Activated T-cell treated with anti-CD3 and anti-CD28 coated beads for 48 hours (primary cell): ENCODE measurements around the gene BIRC5.
"Not testable (repeated sequence)": the region's sequence is repeated elsewhere in the genome, so short reads cannot be mapped to it uniquely, and the experiment has no call there.

Experiments
- DNase-seq: peaks from one replicate; pipeline ENCODE4 v3.0.0-alpha.2; 2020; ENCODE audit warnings: low read depth

The BIRC5 gene

DNA sequence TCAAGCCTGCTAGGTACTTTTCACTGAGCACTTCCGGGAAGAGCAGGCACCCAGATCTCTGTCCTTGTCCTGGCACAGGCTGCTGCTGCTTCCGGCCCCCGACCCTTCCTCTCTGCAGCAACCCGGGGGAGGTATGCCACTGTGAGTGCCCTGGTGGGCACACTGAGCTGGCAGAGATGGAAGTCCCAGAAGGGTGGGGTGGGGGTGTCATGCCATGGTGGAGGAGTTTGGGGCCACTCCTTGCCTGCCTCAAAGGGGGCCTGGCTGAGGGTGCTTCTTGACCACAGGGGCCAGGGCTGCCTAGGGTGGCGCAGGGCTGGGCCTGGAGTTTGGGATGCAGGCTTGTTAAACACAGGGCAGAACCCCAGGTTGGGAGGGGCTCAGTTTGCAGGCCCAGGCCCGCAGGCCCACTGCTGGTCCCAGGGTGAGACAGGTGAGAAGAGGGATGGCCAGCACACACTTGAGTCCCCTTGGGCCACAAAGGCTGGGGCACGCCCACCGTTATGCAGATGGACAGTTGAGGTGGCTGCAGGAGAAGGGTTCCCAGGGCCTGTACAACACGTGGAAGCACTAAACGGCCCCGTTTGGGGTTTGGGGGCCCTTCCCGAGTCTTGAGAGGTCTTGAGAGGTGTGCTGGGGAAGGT, 26.1 kb downstream of the BIRC5 start:
- no peak for DNase-seq

DNA sequence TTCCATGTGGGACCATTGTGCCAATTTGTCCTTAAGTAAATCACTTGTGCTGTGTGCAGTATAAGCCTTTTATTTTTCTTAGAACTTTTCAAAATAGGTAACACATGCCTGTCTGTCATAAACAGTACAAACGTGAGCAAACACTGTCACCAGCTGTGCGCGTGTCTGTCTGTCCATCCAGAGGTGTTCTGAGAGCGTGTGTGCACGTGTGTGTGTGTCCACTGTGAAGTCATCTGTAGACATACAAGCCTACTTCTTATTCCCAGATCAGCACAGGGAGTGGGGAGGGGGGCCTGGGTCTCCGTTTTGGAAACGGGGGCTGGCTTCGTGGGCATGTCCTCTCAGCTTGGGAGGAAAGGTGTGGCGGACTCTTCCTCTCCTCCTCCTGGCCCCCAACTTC, 26.8 kb downstream of the BIRC5 start:
- DNase-seq: no peak

DNA sequence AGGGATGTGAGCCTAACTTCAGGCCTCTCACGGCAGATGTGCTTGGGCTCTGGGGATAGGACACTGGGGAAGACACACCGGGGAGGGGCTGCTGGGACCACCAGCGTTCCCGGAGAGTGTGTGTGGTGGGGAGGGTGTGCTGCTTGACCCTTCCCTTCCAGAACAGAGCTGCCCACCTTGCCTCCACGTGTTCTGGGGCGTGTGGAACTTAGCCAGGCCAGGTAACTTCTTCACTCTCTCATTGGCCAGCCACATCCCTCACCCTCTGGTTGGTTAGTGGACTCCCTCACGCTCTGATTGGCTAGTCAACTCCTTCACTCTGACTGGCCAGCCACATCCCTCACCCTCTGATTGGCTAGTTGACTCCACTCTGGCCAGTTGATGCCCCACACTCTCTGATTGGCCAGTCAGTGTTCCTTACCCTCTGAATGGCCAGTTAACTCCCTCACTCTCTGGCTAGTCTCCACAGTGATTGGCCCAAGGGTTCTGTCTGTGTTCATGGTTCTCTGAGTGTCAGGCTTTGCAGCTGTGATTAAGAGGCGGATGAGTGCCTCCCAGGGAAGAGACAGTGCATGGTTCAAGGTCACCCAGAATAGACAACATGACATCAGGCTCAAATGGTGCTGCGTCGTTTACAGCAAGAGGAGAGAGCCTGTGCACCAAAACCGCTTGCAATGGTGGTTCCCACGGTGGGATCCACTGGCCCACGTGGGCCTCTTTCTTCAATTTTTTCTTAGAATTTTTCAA, 27.4 kb downstream of the BIRC5 start:
- DNase-seq: no peak

DNA sequence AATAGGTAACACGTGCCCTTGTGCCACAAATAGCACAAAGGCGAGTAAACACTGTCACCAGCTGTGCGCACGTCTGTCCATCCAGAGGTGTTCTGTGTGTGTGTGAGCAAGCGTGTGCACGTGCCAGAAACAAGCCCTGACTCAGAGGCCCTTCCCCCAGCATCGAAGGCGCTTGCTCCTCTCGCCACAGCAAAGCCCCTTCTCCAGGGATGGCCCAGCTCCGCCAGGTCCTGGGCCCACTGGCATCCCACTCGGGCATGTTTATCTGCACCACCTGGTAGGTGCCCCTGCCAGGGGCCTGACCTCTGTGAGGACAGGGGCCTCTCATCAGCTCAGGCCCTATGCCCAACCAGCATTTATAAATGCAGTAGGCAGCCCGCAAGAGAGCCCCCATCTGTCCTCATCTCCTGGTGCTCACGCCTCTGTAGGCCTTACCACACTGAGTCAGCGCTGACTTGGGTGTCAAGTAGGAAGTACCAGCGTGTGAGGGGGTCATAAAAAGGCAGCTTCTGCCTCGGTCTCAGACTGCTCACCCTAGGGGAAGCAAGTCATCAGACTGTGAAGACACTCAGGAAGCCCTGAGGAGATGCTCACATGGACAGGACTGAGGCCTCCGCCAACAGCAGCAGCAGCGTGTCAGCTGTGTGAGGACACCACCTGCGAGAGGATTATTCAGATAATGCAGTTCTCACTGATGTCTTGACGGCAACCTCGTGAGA, 28.1 kb downstream of the BIRC5 start:
- DNase-seq: no peak

DNA sequence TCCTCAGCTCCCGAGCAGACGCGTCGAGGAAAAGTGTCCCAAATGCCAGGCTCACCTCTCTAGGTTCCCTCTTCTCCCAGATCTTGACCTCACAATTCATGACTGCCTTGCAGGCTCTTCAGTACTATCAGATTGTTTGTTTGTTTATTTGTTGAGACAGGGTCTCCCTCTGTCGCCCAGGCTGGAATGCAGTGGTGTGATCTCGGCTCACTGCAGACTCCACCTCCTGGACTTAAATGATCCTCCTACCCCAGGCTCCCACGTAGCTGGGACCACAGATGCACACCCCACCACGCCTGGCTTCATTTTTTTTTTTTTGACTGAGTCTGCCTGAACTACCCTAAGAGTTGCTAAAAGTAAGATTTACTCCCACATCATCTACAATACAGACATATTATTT, 33.3 kb downstream of the BIRC5 start:
- no peak for DNase-seq

DNA sequence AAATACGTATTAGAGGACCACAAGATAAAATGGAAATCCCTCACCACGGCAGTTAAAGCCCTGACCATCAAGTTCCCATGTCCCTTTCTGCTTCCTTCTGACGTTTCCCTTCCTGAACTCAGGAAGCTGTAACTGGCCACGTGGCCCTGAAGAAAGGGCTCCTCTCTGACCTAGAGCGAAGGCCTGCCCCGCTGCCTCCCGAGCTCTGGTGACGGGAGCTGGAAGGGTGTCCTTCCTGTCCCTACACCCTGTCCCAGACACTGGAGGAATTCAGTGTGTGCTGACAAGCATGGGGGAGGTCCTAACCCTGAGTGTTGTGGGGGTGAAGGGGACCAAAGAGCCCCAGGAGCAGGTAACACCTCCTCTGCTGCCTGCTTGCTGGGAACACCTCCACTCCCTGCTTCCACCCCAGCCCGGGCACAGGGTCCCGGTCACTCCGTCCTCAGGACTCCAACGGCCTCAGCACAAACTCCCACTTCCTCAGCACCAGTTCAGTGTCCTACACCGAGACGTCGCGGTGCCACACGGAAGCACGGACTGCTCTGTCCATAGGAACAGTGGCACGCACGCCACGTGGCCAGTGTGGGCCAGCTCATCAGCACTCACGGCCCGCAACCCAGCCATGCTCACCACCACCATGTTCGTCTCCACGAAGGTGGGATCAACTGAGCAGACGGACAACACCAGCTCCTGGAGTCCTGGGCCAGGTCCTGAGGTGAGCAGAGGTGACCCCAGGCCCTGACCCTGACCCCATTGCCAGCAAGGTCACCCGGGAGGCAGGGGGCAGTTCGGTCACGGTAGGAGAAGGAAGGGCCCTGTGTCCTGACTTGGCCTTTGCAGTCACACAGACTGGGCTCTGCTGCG, 34.2 kb downstream of the BIRC5 start:
- DNase-seq: no peak

DNA sequence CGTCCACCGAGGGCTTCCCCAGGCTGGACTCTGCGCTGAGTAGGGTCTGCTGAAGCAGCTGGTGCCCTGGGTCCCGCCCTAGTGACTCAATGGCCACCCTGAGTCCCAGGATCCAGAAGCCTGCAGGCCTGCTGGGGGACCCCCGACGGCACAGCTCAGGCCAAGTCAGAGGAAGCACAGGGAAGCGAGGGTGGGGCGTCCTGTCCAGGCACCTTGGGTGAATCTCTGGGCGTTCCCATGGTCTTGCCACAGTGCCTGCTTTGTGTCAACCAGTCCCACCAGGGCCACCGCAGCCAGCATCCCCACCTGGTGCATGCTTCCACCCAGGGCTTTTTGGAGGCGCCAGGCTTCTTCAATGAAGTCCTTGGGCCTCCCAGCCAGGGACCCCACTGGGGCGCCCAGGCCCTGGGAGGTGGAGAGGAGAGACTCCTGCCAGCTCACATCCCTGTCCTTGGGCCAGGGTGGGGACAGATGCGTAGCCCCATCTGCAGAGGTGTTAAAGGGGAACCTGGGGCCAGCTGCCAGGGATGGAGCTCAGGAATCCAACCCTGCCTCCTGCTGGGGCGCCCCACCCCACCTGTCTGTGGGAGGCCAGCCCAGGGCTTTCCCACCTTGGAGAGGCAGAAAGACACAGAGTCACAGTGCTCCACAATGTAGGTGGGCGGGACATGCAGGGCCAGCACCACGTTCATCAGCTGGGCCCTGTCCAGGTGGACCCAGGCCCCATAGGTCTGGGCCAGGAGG, 35.2 kb downstream of the BIRC5 start:
- no peak for DNase-seq

DNA sequence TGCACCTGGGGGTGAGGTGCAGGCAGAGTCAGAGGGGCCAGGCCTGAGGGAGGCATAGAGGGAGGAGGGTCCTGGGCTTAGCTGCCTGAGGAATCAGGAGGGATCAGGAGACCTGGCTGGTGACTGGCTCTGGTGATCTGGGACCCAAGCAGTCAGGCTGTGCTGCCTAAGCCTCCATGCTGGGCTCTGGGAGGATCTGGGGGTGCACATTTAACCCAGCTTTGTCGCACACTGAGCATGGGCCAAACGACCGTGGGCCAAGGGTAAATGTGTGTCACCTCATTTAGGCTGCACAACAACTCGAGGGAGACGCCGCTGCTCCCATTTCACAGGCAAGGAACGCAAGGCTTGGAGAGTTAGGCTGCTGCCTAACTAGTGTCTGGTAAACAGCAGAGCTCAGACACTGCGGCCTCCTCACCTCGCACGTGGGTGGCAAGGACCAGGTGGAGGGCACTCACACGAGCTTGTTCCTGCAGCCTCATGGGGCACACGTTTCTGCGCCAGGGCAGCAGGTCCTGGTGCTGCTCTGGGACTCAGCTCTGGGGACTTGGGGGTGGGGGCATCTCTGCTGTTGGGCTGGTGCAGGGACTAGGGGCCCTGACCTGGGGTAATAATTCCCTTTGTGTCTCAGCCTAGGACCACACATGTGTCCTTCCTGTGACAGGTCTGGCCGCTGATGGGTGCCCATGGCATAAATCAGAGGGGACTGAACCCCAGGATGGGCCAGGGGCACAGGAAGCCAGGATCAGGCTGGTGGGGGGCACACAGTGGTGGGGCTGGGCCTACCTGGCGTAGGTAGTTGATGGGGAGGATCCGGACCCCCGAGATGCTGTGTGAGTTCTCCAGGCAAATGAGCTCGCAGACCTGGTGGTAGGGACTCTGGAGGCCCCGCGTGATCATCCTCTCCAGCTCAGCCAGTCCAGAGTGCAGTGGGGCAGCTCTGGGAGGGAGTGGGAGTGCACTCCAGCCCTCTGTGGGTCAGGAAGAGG, 36.1 kb downstream of the BIRC5 start:
- DNase-seq: no peak

DNA sequence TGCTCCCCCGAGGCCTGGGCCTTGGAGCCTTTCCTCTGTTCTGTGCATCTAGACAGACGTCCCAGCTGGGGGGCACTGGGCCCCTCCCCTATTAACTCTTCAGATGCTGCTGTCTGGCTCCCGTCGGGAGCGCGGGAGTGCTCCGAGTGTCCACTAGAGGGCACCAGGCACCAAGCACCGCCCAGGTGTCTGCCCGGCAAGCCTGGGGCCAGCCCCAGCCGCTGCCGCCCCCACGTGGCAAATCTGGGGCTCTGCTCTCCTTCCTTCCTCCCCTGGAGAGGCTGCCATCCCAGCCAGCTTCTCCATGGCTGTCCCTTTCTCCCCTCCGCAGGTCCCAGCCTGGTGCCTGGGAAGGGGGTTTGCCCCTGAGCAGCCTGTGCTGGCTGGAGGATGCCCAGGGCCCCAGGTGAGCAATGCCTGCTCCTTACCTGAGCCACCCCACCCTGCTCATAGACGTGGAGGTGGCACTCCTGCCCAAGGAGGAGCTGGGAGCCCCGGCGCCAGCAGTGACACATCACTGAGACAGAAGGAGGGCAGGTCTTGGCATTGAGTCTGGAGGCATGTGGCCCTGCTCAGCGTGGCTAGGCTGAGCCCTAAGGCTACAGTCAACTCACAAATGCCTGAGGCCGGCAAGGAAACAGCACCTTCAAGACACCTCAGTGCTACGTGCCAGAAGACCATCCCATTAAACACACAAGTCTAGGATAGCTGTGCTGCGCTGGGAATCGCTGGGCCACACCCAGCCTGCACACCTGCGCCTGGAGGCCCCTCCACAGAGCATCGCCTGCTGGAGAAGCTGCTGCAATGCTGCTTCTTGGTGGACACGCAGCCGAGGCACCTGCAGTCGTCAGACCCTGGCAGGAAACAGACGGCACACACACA, 37.1 kb downstream of the BIRC5 start:
- peak; percentile 88 for DNase-seq

DNA sequence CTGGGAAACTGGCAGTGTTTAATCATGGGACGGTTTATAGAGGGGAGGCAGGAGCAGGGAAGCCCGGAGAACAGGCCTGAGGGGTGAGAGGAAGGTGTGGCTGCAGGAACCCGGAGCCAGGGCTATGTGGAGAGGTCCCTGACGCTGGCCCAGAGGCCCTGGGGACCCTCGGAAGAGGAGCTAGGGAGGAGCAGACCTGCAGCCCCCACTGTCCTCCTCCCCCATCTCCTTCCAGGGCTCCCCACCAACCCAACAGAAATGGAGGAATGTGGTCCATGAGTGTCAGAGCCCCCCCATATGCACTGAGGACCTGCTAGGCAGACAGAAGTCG, 37.7 kb downstream of the BIRC5 start:
- no peak for DNase-seq

DNA sequence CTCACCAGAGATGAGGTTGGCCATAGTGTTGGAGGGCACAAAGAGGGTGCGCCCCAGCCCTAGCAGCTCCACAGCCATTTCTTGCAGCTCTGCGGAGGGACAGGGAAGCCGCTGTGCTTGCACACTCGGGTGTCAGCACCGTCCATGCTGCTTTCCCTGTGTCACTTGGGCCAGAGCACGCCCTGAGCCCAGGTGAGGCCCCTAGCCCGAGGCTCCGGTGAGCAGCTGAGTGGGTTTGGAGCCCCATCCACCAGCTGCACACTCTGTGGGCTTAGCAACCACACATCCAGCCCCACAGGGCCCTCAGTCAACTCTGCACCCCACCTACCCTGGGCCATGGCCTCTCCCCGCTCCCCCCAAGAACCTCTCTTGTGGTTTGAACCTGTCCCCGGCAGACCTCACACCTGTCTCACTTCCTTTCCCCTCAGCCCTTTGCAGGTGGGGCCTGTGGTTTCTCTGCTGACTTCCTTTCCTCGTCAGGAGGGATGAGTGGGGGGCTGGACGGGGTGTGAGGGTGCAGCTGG, 38.1 kb downstream of the BIRC5 start:
- no peak for DNase-seq

DNA sequence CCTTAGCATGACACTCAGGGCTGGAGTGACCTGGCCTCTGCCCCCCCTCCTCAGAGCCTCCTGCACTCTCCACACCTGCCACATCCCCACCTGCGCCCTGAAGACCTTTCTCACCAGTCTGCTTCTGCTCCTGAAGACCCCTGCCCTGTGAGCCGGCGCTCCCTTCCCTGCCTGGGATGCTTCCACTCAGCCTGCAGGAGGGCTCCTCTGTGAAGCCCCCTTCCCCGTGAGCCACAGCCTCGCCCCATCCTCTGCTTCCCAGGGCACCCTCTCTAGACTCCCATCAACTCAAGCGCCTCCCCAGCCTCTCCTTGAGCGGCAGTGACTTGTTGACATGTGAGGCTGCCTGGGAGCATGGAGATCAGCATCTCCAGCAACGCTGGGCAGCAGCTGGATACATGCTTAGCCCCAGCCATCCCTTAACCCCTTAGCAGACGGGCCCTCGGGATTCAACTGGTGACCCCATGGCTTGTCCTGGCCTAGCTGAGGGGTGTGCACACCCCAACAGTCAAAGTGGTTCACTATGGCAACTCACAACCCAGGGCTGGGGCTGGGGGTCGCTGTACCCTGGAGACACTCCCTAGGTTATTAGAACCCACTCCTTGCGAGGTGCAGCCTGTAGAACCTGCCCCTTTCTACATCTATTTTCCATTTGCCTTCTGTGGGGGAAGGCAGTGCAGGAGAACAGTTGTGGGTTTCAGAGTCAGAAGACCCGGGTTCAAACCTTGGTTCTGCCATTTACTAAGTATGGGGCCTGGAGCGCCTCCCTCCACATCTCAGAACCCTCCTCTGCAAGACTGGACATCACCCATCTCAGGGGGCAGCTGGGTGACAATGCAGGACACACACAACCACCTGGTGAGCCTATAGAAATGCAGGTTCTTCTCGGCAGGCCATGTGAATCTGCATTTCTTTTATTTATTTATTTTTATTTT, 38.9 kb downstream of the BIRC5 start:
- no peak for DNase-seq

DNA sequence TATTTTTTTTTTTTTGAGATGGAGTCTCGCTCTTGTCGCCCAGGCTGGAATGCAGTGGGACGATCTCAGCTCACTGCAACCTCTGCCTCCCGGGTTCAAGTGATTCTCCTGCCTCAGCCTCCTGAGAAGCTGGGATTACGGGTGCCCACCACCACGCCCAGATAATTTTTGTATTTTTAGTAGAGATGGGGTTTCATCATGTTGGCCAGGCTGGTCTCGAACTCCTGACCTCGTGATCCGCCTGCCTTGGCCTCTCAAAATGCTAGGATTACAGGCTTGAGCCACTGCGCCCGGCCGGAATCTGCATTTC, 39.5 kb downstream of the BIRC5 start:
- DNase-seq: not testable (repeated sequence)

DNA sequence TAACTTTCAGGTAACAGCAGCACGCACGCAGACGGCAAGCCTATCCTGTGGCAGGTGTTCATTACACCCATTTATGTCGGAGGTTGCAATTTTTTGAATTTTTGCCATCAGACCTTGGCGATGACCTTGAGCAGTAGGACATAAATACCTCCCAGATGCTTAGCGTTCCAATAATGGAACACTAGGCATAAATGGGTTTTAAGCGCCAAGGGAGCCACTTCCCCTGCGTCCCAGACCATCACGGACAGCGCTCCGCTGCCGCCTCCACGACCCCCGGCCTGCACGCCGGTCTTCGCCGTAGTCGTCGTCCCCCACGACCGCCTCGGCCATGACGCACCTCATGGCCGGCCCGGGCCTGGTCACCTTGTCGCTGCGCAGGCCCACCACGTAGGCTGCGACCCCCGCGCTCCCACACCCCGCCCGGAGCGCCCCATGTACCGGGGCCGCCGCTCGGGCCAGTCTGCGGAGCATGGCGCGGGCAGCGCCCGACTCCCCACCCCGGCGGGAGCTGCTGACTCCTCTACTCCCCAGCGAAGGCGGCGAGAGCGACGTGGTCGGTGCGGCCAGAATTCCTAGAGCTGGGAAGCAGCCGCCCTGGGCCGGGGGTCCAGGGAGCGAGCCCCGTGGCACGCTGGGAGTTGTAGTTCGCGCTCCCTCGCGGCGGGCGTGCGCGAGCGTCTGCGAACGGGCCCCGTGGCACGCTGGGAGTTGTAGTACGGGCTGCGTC, 40.1 kb downstream of the BIRC5 start:
- DNase-seq: peak; percentile 81

DNA sequence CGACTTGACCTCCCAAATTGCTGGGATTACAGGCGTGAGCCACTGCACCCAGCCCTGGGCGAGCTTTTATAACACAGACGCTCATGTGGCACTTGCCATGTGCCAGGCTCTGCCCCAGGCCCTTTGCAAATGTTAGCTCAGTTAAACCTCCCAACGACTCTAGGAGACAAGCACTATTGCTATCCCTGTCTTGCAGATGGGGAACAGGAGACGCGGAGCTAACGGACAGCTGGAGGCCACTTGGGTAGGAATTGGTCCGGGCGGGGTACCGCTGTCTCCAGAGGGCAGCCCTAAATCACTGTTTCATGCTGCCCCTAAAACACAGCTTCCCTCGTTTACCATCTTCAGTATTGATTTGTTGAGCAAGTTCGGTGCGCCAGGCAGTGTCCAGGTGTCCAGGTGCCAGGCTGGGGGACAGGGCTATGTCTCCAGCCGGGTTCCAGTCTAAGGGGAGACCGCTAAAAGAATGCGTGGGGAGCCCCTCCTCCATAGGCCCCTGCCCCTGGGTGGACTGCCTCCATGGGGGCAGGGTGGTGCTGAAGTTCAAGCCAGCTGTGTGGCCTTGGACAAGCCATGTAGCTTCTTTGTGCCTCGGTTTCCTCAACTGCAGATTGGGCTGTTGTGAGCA, 41.1 kb downstream of the BIRC5 start:
- DNase-seq: no peak

DNA sequence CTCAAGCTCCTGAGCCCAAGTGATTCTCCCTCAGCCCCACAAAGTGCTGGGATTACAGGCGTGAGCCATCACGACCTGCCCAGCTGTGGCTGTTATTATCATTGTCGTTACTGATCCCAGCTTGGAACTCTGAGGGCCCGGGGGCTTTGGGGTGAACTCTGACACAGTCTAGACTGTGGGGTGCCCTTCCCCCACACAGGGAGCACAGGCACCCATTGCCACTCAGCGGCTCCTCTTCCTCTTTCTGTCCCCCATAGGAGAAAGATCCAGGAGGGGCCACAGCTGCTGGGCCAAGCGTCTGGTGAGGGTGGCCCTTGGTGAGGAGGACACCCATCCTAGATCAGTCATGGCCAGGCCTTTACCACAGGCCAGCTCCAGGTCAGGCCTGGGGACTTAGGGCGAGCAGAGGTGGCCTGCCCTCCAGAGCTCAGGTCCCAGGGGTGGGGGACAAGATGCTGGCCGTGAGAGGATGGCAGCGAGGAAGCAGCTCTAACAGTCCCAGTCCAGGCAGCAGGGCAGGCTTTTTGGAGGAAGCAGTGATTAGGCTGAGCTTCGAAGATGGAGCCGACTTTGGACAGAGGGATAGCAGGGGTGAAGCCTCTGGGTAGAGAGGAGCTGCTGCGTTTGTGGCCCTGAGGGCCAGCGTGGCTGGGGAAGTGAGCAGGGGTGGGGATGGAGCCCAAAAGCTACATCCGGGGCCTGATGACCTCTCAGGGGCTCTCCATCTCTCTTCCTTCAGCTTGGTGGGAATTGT, 42.1 kb downstream of the BIRC5 start:
- DNase-seq: no peak
